ENCODE results near the gene GDPD4. TPM values are rescaled to one million over a fixed set of nuclear protein-coding genes. Genes with fewer than 3 reads are reported as not detected.
"Not testable (repeated sequence)": the region's sequence is repeated elsewhere in the genome, so short reads cannot be mapped to it uniquely, and the experiment has no call there.

GDPD4 gene
- polyA plus RNA-seq (2013, experiment 1 of 2; ENCODE audit: insufficient read length), result not detected
- polyA plus RNA-seq (2013, experiment 2 of 2; ENCODE audit: insufficient read length), result not detected

- DNase-seq, result no peak
Measured at GRCh38 chr11:77301510-77301909, at the start of gene GDPD4. Gene GDPD4, minus strand, starts transcription at chr11:77301686. Its CDS starts 16,549 bp downstream, at chr11:77285137.

GRCh38 chr11:77347948-77348347 is 46.5 kb upstream of the GDPD4 start:
- DNase-seq, result no peak

DNA sequence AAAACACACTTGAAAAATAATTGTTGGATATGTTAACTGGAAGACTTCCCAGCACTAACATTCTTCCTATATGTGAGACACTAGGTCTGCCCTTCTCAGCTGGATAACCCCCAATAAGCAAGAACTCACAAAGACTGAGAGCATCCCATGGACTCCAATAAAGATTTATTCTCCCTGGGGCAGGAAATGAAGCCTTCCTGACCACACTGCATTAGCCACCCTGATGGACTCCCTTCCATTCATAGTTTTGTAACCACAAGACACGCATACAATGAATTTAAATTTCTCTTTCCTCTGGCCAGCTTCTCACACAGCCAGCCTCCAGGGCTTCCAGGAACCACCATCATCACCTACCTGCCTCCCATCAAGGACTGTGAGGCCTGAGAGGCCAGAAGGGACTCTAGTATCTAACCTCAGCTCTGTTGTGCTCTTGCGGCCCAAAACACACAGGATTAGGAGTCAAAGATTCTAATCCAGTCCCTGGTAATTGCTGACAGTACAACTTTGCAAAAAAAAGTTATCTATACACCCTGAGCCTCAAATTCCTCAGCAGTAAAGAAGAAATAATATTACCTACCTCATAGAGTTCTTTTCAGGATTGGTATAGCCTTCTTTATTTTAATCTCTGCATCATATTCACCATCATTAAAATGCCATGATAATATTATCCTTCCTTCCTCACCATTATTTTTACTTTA is 45.6 kb upstream of the GDPD4 start:
- peak; percentile 99 for DNase-seq

GRCh38 chr11:77345621-77346020 is 44.1 kb upstream of the GDPD4 start:
- peak; percentile 84 for DNase-seq

- DNase-seq, result no peak
Measured at GRCh38 chr11:77340501-77340900, 39.0 kb upstream of the GDPD4 start.

DNA sequence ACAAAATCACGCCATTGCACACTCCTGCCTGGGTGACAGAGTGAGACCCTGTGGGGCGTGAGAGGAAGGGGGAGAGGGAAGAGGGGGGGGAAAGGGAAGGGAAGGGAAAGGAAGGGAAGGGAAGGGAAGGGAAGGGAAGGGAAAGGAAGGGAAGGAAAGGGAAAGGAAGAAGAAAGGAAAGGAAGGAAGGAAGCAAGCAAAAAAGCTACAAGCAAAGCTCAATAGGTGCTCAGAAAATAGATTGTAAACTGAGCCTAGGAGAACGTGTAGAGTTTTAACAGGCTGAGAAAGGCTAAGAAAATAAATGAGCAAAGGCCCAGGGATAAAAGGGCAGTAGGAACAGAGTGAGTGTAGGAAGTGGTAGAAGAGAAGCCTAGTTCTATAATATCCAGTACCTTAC is 30.8 kb upstream of the GDPD4 start:
- no peak for DNase-seq

DNA sequence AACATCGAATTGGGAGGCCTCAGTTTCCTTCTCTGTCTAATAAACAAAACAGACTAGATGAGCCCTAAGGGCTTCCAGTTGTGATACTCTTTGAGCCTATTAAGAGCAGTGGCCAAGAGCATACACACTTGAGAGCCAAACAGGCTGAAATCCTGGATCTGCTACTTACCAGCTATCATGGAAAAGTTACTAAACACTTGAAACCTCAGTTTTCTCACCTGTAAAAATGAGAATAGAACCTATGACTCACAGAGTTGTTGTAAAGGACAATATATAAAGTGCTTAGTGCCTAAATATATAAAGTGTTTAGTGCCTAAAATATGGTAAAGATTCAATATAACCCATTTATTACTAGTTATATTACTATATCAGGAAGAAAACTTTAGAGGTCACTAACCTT is 23.7 kb upstream of the GDPD4 start:
- DNase-seq, result no peak

GRCh38 chr11:77324508-77324907 is 23.0 kb upstream of the GDPD4 start:
- no peak for DNase-seq

- DNase-seq, result no peak
Measured at GRCh38 chr11:77322926-77323590, 21.6 kb upstream of the GDPD4 start.

DNA sequence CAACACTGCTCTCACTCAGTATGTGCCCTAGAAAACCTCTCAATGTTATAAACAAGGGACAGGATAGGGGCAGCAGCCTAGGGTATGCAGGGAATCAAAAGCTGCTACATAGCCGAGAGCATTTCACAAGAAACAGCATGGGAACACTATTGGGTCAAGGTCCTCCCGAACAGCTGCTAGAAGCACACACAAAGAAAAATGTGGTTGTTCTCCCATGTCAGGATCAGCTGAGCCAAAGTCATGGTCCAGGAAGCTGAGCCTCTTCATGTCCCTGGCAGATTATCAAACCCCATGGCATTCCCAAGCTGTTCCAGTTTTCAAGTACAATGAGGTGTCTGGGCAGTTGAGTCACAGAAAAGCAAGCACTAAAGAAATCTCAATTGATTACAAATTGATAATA is 21.0 kb upstream of the GDPD4 start:
- DNase-seq, result peak; percentile 58

- peak; percentile 26 for DNase-seq
Measured at GRCh38 chr11:77320351-77320750, 18.9 kb upstream of the GDPD4 start.

- DNase-seq, result no peak
Measured at GRCh38 chr11:77318600-77318999, 17.1 kb upstream of the GDPD4 start.

DNA sequence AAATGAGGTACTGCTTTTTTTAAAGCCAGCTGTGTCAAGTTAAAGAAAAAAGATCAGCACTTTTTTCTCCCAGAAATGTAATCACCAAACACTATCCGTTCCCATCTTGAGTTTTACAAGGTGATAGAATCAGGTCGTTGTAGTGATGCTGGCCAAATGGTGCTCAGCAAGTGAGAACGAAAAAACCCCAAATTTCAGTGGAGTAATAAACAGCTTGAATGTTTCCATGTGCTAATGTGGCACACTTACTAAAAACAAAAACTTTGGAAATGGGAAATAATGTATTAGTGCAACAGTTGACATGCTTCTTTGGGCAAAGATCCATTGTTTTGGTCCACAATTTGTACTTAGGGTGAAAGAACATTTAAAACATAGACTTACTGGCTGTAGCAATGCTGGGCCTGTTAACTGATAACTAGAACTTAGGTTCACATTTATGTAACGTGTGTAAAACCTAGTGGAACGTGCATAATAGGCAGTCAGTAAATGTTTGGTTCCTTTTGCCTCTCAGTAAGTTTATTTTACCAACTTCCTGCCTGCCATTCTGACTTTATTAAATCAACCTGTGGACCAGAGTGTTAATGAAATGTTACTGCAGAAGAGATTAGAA is 15.4 kb upstream of the GDPD4 start:
- DNase-seq, result no peak

GRCh38 chr11:77312107-77312506 is 10.6 kb upstream of the GDPD4 start:
- no peak for DNase-seq

- DNase-seq, result no peak
Measured at GRCh38 chr11:77311701-77312100, 10.2 kb upstream of the GDPD4 start.

- no peak for DNase-seq
Measured at GRCh38 chr11:77310721-77311120, 9.2 kb upstream of the GDPD4 start.

DNA sequence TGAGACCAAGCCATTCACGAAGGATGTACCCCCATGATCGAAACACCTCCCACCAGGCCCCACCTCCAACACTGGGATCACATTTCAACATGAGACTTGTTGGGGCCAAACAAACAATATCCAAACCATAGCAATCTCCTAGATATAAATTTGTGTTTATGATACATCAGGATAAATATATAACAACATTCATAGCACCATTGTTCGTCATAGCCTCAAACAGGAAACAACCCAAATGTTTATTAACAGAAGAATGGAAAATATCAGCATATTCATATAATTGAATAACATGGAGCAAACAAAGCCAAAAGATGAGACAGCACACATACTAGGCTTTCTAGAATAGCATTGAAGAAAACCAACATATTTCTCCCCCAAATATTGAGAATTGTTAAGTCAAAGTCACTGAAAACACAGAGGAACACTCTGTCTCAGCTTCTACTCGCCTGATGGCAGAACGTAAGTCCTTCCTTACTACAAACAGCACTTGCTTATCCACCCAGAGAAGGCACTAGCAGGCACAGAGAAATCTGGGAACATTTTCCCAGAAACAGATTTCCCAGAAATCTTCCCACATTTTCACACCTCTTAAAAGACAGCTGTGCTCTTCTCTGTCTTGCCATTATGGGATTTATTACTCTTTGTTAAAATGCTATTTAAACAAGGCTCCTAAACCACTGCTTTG is 8.1 kb upstream of the GDPD4 start:
- DNase-seq, result no peak

DNA sequence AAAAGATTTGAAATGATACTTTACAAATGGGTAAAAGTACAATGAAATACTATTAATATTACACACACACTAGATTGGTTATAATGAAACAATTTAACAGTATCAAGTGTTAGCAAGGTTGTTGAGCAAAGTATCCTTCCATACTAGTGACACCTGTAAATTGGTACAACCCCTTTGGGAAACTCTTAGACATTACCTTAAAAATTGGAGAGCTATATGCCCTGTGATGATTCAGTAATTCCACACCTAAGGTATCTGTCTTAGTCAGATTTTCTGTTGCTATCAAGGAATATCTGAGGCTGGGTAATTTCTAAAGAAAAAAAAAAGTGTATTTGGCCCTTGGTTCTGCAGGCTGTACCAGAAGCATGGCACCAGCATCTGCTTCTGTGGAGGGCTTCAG is 7.4 kb upstream of the GDPD4 start:
- no peak for DNase-seq

- no peak for DNase-seq
Measured at GRCh38 chr11:77303328-77303727, 1.8 kb upstream of the GDPD4 start.

GRCh38 chr11:77302752-77303151 is 1.3 kb upstream of the GDPD4 start:
- DNase-seq, result no peak

GRCh38 chr11:77300695-77301094 is 791 bp downstream of the GDPD4 start:
- DNase-seq, result no peak

DNA sequence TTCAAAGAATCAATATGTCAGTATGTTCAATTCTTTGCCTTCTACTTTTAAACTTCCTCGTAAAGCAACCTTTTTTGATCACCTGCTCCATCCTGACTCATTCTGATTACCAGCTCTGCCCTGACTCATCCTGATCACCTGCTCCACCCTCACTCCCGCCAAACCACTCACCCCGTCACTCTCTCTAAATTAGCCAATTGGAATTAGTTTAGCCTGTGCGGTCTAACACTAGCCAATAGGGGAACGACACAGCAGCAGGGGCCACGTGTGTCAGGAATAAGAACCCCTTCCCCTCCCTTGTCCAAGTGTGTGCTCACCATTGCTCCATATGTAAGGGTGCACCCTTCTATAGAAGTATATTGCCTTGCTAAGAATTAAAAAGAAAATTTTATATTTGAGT is 1.5 kb downstream of the GDPD4 start:
- not testable (repeated sequence) for DNase-seq

DNA sequence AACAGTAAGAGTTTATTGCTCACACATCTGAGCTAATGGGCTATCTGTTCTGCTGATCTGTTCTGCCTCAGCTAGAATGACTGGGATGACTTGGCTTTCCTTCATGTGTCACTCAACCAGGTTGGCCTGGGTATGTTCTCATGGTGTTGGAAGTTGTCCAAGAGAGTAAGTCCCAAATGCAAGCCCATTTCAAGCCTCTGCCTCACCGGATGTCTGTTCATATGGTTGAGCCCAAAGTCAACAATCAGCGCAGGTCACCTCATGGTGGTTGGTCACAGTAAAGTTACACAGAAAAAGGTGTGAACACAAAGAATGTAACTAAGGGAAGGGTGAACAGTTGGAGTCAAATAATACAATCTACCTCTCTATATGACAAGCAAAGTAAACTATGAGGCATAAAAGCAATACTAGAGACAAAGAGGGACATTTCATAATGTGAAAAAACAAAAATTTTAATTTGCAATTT is 1.9 kb downstream of the GDPD4 start:
- no peak for DNase-seq

Data from fibroblast of skin of abdomen (primary cell).